GM12801 (cell line): ENCODE measurements around the gene CYB5B.

Source experiments
- TF ChIP-seq, protein P1 (sequence below): IDR thresholded peaks from one replicate; pipeline ENCODE4 v1.5.1; 2011; ENCODE audit warnings: control low read depth; ENCODE audit not compliant: insufficient read length; ENCODE audit errors: extremely low read depth

The CYB5B gene

DNA sequence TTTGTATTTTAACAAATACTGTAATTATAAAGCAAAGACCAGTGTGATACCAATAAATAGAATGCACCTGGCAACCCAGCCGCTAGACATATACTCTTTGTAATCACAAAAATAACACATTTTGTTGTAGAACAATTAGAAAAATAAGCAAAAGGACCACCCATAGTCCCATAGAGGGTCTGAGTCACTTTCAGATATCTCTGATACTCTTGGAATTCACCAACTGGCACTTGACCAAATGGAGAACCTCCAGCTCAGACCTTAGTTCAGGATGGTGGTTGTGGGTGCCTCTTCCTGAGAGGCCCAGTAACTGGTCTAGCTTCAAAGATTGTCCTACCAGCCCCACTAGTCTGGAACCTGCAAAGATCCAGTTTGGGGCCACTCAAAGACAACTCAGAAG is 37.8 kb upstream of the CYB5B start:
- TF ChIP-seq, protein P1, sequence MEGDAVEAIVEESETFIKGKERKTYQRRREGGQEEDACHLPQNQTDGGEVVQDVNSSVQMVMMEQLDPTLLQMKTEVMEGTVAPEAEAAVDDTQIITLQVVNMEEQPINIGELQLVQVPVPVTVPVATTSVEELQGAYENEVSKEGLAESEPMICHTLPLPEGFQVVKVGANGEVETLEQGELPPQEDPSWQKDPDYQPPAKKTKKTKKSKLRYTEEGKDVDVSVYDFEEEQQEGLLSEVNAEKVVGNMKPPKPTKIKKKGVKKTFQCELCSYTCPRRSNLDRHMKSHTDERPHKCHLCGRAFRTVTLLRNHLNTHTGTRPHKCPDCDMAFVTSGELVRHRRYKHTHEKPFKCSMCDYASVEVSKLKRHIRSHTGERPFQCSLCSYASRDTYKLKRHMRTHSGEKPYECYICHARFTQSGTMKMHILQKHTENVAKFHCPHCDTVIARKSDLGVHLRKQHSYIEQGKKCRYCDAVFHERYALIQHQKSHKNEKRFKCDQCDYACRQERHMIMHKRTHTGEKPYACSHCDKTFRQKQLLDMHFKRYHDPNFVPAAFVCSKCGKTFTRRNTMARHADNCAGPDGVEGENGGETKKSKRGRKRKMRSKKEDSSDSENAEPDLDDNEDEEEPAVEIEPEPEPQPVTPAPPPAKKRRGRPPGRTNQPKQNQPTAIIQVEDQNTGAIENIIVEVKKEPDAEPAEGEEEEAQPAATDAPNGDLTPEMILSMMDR, result no peak

DNA sequence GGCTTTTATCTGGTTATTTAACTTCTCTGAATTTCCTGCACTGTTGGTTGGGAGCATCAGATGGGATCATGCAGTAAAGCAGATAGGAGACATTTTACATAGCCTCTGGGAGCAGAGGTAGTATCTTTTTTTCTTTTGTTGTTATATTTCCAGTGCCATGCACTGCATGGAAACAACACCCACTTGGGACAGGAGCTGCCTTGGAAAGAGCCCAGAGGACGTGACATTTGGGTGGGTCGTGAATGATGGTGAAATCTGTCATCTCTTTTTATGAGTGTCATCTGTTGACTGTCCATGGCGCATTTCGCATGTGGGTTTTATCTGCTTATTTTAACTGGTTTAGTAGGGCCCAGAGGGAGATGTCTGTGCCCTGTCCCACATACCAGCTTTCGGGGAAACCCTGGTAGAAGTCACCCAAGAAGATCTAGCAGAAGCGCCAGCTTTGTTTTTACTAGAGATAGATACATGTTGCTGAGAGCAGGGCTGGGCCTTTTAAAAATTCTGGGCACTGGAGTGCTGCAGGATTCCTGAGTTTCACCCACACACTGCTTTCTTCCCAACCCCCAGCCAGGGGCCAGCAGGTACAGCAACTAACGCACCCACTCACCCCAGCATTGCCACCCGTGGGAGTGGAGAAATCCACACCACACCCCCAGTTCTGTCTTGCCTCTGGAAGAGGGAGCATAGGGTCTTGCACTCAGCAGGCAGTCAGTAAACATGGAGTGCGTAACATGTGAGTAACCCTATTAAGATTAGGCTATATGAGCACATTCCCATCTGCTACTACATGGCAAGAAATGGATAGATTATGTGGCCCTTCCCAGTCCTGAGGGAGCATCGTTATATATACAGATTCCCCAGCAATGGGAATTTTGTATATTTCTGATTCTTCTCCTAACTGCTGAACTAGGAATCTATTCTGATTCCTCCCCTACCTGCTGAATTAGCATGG is 30.2 kb upstream of the CYB5B start:
- TF ChIP-seq, protein P1, result no peak

DNA sequence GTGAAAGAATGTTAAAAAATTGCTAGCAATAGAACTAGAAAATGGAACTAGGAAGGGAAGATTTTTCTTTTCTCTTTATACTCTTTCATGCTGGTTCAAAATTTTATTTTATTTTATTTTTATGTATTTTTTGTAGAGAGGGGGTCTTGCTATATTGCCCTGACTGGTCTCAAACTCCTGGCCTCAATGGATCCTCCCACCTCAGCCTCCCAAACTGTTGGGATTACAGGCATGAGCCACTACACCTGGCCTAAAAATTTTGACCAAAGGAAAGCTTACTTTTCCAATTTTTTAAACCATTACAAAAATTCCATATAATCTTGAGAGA is 28.6 kb upstream of the CYB5B start:
- TF ChIP-seq, protein P1, result no peak

DNA sequence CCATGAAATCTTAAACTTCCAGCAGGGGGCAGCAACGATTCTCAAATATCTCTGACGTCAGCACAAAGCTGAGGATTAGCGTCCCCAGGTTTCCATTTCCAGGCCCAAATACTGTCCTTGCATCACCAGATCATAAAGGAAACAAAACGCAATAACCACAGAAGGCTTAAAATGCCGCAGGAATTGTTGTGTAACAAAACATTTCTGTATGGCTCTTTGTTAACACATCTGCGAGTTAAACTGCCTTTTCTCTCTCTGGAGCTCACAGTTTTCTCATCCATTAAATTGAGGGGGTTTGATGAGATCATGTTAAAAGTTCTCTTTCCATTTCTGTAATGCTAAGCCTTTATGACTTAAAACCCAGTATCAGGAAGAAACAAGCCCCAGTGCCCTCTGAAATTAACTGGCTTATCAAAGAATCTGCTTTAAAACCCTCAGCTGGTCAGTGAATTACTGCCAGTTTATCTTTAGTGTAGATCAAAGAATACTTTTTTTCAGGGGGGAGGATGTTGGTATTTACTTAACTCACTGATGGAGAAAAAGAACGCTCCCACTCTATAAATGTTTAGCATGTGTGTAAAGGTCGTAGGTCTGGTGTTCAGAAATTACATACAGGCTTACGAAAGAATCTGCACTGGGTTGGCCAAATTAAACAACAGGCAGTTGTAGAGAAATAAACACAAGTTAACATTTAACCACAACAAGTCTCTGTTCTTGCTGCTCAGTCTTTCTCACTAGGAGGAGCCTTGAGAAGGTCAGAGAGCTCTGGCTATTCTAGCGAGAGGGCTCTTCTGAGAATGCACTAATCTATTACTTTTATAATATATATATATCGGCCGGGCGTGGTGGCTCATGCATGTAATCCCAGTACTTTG is 28.0 kb upstream of the CYB5B start:
- TF ChIP-seq, protein P1, result no peak

DNA sequence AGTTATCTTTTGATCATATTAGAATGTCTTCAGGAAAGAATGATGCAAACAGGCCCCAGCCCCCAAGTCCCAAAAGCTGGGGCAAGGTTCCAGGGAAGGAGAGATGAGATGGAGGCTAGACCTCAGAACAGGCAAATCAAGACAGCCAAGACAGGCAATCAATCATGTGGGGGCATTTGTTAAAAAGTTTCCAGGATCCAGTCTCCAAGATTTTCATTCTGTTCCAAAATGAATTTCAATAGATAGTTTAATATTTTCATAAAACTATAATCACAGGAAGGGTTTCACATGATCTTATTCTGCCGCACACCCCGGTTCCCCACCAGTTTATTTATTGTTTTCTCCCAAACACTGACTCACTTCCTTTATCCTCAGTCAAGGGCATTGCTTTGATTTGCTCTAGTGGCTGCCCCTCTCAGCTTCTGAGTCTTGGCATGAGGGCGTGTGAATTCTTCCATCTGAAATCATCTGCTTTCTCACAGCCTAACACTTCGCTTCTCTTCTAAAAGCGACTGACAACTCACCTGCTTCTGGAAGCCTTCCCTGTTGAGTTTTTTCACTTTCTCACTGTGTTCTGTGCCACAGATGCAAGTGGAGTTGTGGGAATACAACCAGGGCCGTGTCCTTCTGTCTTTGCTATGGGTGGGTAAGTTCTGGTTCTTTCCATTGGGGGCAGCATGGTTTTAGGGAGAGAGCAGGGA is 26.4 kb upstream of the CYB5B start:
- TF ChIP-seq, protein P1, result no peak

DNA sequence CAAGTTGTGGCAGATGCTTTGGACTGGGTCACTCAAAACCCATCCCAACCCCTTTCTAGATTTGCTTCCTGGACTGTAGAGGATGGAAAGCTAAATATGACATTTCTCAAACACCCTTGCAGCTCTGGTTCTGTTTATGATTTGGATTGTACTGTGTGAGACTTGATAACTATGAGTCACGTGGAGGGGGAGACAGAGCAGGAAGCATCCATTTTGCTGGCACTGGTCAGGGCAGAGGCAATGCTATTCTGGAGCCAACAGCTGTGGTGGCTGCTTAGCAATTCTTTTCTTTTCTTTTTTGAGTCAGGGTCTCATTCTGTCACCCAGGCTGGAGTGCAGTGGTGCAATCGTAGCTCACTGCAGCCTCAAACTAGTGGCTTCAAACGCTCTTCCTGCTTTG is 25.1 kb upstream of the CYB5B start:
- TF ChIP-seq, protein P1, result no peak

DNA sequence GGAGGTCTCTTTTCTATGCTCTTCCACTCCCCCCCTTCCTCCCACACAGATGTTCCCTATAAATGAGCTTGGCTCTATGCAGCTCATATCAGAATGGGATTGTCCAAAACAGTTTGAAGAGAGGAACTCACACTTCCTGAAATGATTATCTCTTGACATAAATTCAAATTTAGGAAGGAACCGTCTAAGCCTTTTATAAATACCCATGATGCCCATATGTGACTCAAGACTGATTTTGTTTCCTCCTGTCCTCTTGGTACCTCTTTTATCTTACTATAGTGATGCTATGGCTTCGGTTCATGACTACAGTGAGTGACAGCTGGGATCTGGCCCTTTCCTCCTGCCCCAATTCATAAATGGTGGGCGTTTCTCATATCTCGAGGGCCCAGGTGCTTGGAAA is 22.0 kb upstream of the CYB5B start:
- TF ChIP-seq, protein P1, result no peak
